Measurements from ENCODE around the gene VSIR. TPM values are rescaled to one million over a fixed set of nuclear protein-coding genes. Genes with fewer than 3 reads are reported as not detected.

The VSIR gene
- total and polyA plus RNA-seq, 2 experiments from 2014 or later = 81.6 to 153 TPM

DNA sequence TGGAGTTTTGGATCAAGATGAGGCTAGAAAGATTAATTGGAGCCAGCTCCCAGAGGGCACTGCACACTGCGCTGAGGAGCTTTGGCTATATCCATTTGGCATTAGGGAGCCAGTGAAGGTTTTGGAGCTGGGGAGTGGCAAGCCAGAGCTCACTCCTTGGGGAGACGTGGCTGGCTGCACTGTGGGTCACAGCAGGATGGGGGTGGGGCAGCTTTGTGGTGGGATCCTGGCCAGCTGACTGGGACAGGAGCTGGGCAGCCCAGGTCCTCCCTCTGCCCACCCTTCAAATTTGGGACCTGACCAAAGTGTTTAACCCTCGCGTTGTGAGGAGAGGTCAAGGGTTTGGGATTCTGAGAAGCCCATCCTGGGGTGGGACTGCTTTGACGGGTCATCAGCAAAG, 58.7 kb downstream of the VSIR start:
- H3K27ac ChIP-seq = peak overlapping the region; percentile 94
- H2AFZ ChIP-seq = peak overlapping the region; percentile 90
- peak overlapping the region; percentile 86 for H3K9ac ChIP-seq
- peak overlapping the region; percentile 70 for H3K4me2 ChIP-seq (ENCODE audit: unreplicated experiment)
- peaks cover 12% of the 10 kb centered on the region; the same call in 1 of the 2 replicates for H3F3A ChIP-seq (ENCODE audit: insufficient read depth)
- H3K79me2 ChIP-seq (ENCODE audit: insufficient read depth) = no peaks in the 10 kb centered on the region
- H3K9me2 ChIP-seq (ENCODE audit: insufficient read depth) = no peaks in the 10 kb centered on the region
- TF ChIP-seq EZH2 (IDR thresholded peaks at IDR 0.05; ENCODE audit: insufficient read depth, poor library complexity, severe bottlenecking) = no peak
- no peak for TF ChIP-seq EZH2phosphoT487 (IDR thresholded peaks at IDR 0.05; ENCODE audit: insufficient read depth, low read depth)
- no peaks in the 10 kb centered on the region for H3K36me3 ChIP-seq (ENCODE audit: low read depth)
- H3K4me1 ChIP-seq (ENCODE audit: insufficient read depth) = peaks cover 22% of the 10 kb centered on the region
- in situ Hi-C loops (cut with MboI) = no loop called here
- 76 to 84% methylated on average over 5 of the region's 5 CpGs for WGBS, 2 experiments (ENCODE audit: low coverage in 1 of 2, low lambda C conversion rate in 2 of 2, missing lambda C conversion rate in 2 of 2)
- H3K4me3 ChIP-seq = peak overlapping the region; percentile 41; the same call in 1 of the 2 replicates
- no peak for DNase-seq
- H3K9me3 ChIP-seq (ENCODE audit: low read depth) = no peaks in the 10 kb centered on the region
- H3K27me3 ChIP-seq (replicated peaks; ENCODE audit: insufficient read depth) = no peaks in the 10 kb centered on the region
- no peaks in the 10 kb centered on the region for H4K20me1 ChIP-seq (ENCODE audit: insufficient read depth)

DNA sequence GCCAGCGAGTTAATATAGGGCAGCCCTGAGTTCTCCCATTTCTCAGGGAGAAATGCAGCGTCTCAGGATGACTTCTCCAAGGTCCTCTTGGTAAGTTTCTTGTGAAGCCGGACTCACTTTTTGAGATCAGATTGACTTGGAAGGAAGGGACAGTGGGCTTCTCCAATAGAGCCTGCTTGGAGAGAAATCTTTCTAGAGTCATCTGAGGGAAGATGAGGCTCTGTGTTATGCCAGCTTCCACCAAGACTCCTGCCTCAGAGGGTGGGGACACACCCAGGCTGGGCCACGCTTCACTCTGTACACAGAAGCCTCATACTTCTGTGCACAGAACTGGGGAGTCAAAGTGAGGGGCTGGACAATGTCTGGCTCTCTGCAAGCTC, 59.3 kb downstream of the VSIR start:
- no peaks in the 10 kb centered on the region for H4K20me1 ChIP-seq (ENCODE audit: insufficient read depth)
- H3K4me1 ChIP-seq (ENCODE audit: insufficient read depth) = peaks cover 22% of the 10 kb centered on the region
- H3K27me3 ChIP-seq (replicated peaks; ENCODE audit: insufficient read depth) = no peaks in the 10 kb centered on the region
- peaks cover 12% of the 10 kb centered on the region; the same call in 1 of the 2 replicates for H3F3A ChIP-seq (ENCODE audit: insufficient read depth)
- H3K36me3 ChIP-seq (ENCODE audit: low read depth) = no peaks in the 10 kb centered on the region
- peak overlapping the region; percentile 86 for H3K9ac ChIP-seq
- H3K27ac ChIP-seq = peak overlapping the region; percentile 94
- in situ Hi-C loops (cut with MboI) = no loop called here
- no peaks in the 10 kb centered on the region for H3K79me2 ChIP-seq (ENCODE audit: insufficient read depth)
- no peaks in the 10 kb centered on the region for H3K9me2 ChIP-seq (ENCODE audit: insufficient read depth)
- peak overlapping the region; percentile 41 for H3K4me3 ChIP-seq
- H3K4me2 ChIP-seq (ENCODE audit: unreplicated experiment) = peak overlapping the region; percentile 70
- WGBS, 2 experiments (ENCODE audit: low coverage in 1 of 2, low lambda C conversion rate in 2 of 2, missing lambda C conversion rate in 2 of 2) = 5 to 8% methylated on average over 4 of the region's 4 CpGs
- no peaks in the 10 kb centered on the region for H3K9me3 ChIP-seq (ENCODE audit: low read depth)
- TF ChIP-seq EZH2 (IDR thresholded peaks at IDR 0.05; ENCODE audit: insufficient read depth, poor library complexity, severe bottlenecking) = no peak
- TF ChIP-seq EZH2phosphoT487 (IDR thresholded peaks at IDR 0.05; ENCODE audit: insufficient read depth, low read depth) = no peak
- DNase-seq = peak; percentile 50
- H2AFZ ChIP-seq = peak overlapping the region; percentile 90

DNA sequence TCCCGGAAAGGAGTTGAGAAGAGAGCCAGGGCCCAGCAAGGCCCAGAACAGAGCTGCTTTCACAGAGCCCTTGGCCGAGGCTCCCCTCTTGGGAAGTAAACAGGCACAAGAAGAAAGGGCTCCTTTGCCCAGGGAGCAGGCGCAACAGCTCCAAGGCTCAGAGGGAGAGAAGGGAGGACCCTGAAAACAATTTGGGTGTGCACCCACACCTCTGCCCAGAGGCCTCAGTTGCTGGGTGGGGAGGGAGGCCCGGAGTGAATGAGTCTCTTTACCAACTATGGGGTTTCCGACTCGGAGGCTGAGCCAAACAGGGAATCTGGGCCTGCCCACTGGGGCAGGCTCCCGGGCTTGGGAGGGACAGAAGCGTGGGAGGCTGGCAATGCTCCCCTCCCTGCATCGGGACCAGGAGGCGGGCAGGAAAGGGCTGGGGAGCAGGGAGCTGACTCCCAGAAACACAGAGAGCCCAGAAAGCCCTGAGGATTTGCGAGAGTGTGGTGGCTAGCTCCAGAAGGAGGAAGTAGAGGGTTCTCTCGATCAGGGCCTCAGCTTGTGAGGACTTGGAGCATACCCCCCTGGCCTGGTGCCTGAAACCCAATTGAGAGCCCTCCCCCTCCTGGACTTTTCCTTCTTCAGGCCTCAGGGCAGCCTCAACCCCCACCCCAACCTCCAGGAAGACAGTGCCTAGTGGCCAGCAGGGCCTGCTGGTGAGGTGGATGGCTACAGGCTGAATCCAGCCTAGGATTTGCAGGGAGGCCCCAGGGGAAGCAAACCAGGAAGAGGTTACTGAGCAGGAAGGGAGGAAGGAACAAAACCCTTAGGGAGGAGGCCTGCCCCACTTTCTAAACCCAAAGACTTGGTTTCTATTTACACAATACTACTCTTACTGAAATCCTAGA, 59.9 kb downstream of the VSIR start:
- peak overlapping the region; percentile 90 for H2AFZ ChIP-seq
- no peaks in the 10 kb centered on the region for H3K36me3 ChIP-seq (ENCODE audit: low read depth)
- H3K9me2 ChIP-seq (ENCODE audit: insufficient read depth) = no peaks in the 10 kb centered on the region
- DNase-seq = peak; percentile 98
- peaks cover 22% of the 10 kb centered on the region for H3K4me1 ChIP-seq (ENCODE audit: insufficient read depth)
- H3K9me3 ChIP-seq (ENCODE audit: low read depth) = no peaks in the 10 kb centered on the region
- no peaks in the 10 kb centered on the region for H3K79me2 ChIP-seq (ENCODE audit: insufficient read depth)
- no peak for TF ChIP-seq EZH2phosphoT487 (IDR thresholded peaks at IDR 0.05; ENCODE audit: insufficient read depth, low read depth)
- no peaks in the 10 kb centered on the region for H4K20me1 ChIP-seq (ENCODE audit: insufficient read depth)
- peak overlapping the region; percentile 70 for H3K4me2 ChIP-seq (ENCODE audit: unreplicated experiment)
- in situ Hi-C loops (cut with MboI) = no loop called here
- peaks cover 12% of the 10 kb centered on the region; the same call in 1 of the 2 replicates for H3F3A ChIP-seq (ENCODE audit: insufficient read depth)
- 3% methylated on average over 12 of the region's 12 CpGs for WGBS, 2 experiments (ENCODE audit: low coverage in 1 of 2, low lambda C conversion rate in 2 of 2, missing lambda C conversion rate in 2 of 2)
- H3K27ac ChIP-seq = peak overlapping the region; percentile 94
- no peaks in the 10 kb centered on the region for H3K27me3 ChIP-seq (replicated peaks; ENCODE audit: insufficient read depth)
- peak overlapping the region; percentile 41 for H3K4me3 ChIP-seq
- peak overlapping the region; percentile 86 for H3K9ac ChIP-seq

DNA sequence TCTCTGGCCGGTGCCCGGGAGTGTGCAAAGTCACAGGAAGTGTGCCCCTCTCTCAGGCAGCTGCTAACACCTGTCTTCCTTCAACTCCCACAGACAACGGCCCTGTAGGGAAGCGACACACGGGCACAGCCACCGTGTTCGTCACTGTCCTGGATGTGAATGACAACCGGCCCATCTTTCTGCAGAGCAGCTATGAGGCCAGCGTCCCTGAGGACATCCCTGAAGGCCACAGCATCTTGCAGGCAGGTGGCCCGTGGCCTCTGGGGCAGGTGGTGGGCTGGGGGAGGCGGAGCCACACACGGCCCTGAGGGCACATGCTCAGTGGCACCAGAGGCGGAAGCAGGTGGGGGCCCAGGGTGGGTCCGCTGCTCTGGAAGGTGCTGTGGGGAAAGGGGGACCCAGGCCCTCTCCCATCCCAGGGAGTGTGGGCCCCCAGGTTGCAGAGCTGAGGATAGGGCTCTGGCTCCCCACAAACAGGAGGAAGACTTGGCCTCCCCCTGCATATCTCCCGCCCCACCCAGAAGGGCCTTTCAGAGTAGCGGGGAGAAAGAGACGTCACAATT, 60.7 kb downstream of the VSIR start:
- TF ChIP-seq EZH2 (IDR thresholded peaks at IDR 0.05; ENCODE audit: insufficient read depth, poor library complexity, severe bottlenecking) (no peak), EZH2phosphoT487 (IDR thresholded peaks at IDR 0.05; ENCODE audit: insufficient read depth, low read depth) (no peak)

More for the DNA sequence above, 60.7 kb downstream of the VSIR start:
- Histone ChIP-seq H3K36me3 (ENCODE audit: low read depth) (no peaks in the 10 kb centered on the region), H3K9me3 (ENCODE audit: low read depth) (no peaks in the 10 kb centered on the region), H3K9me2 (ENCODE audit: insufficient read depth) (no peaks in the 10 kb centered on the region), H3K4me1 (ENCODE audit: insufficient read depth) (peaks cover 22% of the 10 kb centered on the region), H3K27me3 (replicated peaks; ENCODE audit: insufficient read depth) (no peaks in the 10 kb centered on the region), H3K79me2 (ENCODE audit: insufficient read depth) (no peaks in the 10 kb centered on the region), H3F3A (ENCODE audit: insufficient read depth) (peaks cover 12% of the 10 kb centered on the region; the same call in 1 of the 2 replicates), H3K9ac (peak overlapping the region; percentile 86), H4K20me1 (ENCODE audit: insufficient read depth) (no peaks in the 10 kb centered on the region), H3K4me3 (no peak overlapping the region), H3K27ac (peak overlapping the region; percentile 94), H2AFZ (peak overlapping the region; percentile 90), H3K4me2 (ENCODE audit: unreplicated experiment) (peak overlapping the region; percentile 39)
- in situ Hi-C loops (cut with MboI) = no loop called here
- 79 to 82% methylated on average over 16 of the region's 17 CpGs for WGBS, 2 experiments (ENCODE audit: low coverage in 1 of 2, low lambda C conversion rate in 2 of 2, missing lambda C conversion rate in 2 of 2)
- no peak for DNase-seq

Data from GM23248 (cell line).